SU-DHL-6 (cell line): Measurements from ENCODE around the gene MAP2K3.
A peak's percentile ranks its signal among the peaks of the same experiment; 100 is the strongest.

Experiments
- H2AFZ ChIP-seq: fragments of 200-600 bp; sonication (generic); 2 replicates; pipeline ENCODE4 v1.6.1; 2014; ENCODE audit warnings: low read depth, mild to moderate bottlenecking, moderate library complexity, mixed read lengths, antibody characterized with exemption, low read length; ENCODE audit not compliant: severe bottlenecking
- H3F3A ChIP-seq: fragments of 200-600 bp; shearing (Covaris generic); 2 replicates; pipeline ENCODE4 v1.6.0; 2016; ENCODE audit warnings: antibody characterized with exemption, mild to moderate bottlenecking; ENCODE audit not compliant: insufficient read depth
- H3K27ac ChIP-seq: fragments of 200-600 bp; sonication (generic); 2 replicates; pipeline ENCODE4 v1.5.1; 2016; ENCODE audit warnings: low read depth, mild to moderate bottlenecking, low read length, moderate library complexity, mixed read lengths
- H3K27me3 ChIP-seq: fragments of 200-600 bp; sonication (generic), shearing (Covaris generic); 2 replicates; pipeline ENCODE4 v1.6.0; 2014; ENCODE audit warnings: mild to moderate bottlenecking, low read length
- H3K36me3 ChIP-seq: fragments of 200-600 bp; sonication (generic); 2 replicates; pipeline ENCODE4 v1.6.1; 2014; ENCODE audit warnings: mild to moderate bottlenecking, low read length, mixed read lengths
- H3K4me2 ChIP-seq: fragments of 300-600, 200-600 bp; shearing (Covaris generic), sonication (generic); 2 replicates; pipeline ENCODE4 v1.6.0; 2014; ENCODE audit warnings: low read length, low read depth, mild to moderate bottlenecking; ENCODE audit not compliant: poor library complexity, severe bottlenecking
- H3K4me3 ChIP-seq: fragments of 200-600 bp; sonication (generic); 2 replicates; pipeline ENCODE4 v1.5.1; 2014; ENCODE audit warnings: antibody characterized with exemption, low read length, mild to moderate bottlenecking, mixed read lengths; ENCODE audit not compliant: insufficient read depth, poor library complexity, severe bottlenecking
- H3K79me2 ChIP-seq: fragments of 200-600 bp; sonication (generic); 2 replicates; pipeline ENCODE4 v1.6.1; 2014; ENCODE audit warnings: mild to moderate bottlenecking, low read length, moderate library complexity; ENCODE audit not compliant: insufficient read depth
- H3K9ac ChIP-seq: fragments of 200-600 bp; sonication (generic); 2 replicates; pipeline ENCODE4 v1.7.0; 2014; ENCODE audit warnings: mild to moderate bottlenecking, low read length
- H3K9me2 ChIP-seq: fragments of 200-600 bp; sonication (generic); replicated peaks from 2 replicates; pipeline ENCODE4 v1.6.1; 2014; ENCODE audit warnings: low read length; ENCODE audit not compliant: insufficient read depth
- H3K9me3 ChIP-seq: fragments of 200-600 bp; sonication (generic); 2 replicates; pipeline ENCODE4 v1.6.1; 2014; ENCODE audit warnings: low read length, mixed read lengths; ENCODE audit not compliant: insufficient read depth
- H4K20me1 ChIP-seq: fragments of 200-600 bp; sonication (generic); 2 replicates; pipeline ENCODE4 v1.6.1; 2014; ENCODE audit warnings: low read depth, mild to moderate bottlenecking, antibody characterized with exemption, low read length, moderate library complexity, mixed read lengths
- EZH2phosphoT487 ChIP-seq: fragments of 200-600 bp; sonication (generic), shearing (Covaris generic); conservative IDR thresholded peaks from 2 replicates; pipeline ENCODE4 v1.6.1; 2018; ENCODE audit warnings: mild to moderate bottlenecking, antibody characterized with exemption, low read length, moderate library complexity, mixed read lengths
- TF ChIP-seq, protein P1 (sequence below): fragments of 200-600 bp; sonication (generic); IDR thresholded peaks from one replicate; pipeline ENCODE4 v1.5.1; 2017; ENCODE audit warnings: antibody characterized with exemption, mild to moderate bottlenecking, low read length, moderate library complexity; ENCODE audit not compliant: insufficient read depth, poor library complexity, severe bottlenecking

The MAP2K3 gene

DNA sequence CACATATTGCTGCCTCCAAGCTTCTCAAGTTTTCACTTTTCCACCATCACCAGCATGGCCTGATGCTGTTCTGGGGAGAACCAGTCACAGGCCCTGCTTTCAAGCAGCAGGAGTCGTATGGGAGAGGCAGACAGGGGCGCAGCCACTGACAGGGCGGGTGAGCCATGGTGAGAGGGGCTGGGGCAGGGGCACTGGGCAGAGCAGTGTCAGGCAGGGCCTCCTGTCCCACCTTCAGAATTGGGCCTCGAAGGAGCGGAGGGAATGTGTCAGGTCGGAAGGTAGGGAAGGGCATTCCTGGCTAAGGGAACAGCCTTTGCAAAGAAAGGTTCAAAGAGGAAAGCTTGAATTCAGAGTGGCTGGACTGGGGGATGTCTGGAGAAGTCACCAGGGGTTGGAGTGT, 4.9 kb upstream of the MAP2K3 start:
- Histone ChIP-seq H4K20me1 (no peaks in the 10 kb centered on the region), H3K9me3 (no peaks in the 10 kb centered on the region), H3K27ac (no peak overlapping the region), H3F3A (no peaks in the 10 kb centered on the region), H3K27me3 (no peaks in the 10 kb centered on the region), H3K9ac (no peak overlapping the region), H3K9me2 (no peaks in the 10 kb centered on the region), H3K4me3 (no peak overlapping the region), H3K79me2 (peaks cover under 1% of the 10 kb centered on the region; the same call in 1 of the 2 replicates), H2AFZ (peak overlapping the region; percentile 35), H3K36me3 (no peaks in the 10 kb centered on the region), H3K4me2 (no peak overlapping the region)
- no peak for TF ChIP-seq EZH2phosphoT487
- TF ChIP-seq, protein P1, sequence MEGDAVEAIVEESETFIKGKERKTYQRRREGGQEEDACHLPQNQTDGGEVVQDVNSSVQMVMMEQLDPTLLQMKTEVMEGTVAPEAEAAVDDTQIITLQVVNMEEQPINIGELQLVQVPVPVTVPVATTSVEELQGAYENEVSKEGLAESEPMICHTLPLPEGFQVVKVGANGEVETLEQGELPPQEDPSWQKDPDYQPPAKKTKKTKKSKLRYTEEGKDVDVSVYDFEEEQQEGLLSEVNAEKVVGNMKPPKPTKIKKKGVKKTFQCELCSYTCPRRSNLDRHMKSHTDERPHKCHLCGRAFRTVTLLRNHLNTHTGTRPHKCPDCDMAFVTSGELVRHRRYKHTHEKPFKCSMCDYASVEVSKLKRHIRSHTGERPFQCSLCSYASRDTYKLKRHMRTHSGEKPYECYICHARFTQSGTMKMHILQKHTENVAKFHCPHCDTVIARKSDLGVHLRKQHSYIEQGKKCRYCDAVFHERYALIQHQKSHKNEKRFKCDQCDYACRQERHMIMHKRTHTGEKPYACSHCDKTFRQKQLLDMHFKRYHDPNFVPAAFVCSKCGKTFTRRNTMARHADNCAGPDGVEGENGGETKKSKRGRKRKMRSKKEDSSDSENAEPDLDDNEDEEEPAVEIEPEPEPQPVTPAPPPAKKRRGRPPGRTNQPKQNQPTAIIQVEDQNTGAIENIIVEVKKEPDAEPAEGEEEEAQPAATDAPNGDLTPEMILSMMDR: no peak

DNA sequence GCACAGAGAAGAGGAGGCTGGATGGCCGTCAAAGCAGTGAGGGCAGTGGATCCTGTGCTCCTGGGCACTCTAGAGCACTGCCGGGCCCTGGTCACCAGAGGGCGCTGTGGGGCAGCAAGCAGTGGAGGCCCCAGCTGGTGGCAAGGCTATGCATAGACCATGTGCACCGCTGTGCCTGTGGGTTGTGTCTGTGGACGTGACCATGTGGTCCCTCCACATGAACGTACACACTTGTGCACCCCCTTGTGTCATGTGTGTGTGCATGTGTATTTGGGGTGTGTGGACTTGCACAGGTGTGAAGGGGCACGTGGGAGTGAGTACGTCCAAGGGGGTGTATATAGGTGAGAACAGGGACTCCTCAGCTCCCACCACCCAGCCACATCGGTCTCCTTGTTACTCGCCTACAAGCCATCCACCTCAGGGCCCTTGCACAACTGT, 4.4 kb upstream of the MAP2K3 start:
- Histone ChIP-seq H3K36me3 (no peaks in the 10 kb centered on the region), H3K9me2 (no peaks in the 10 kb centered on the region), H3K4me2 (no peak overlapping the region), H4K20me1 (no peaks in the 10 kb centered on the region), H3K79me2 (peaks cover 6% of the 10 kb centered on the region), H3K27ac (no peak overlapping the region), H3F3A (no peaks in the 10 kb centered on the region), H3K9me3 (no peaks in the 10 kb centered on the region), H3K27me3 (no peaks in the 10 kb centered on the region), H3K9ac (no peak overlapping the region), H3K4me3 (no peak overlapping the region), H2AFZ (peak overlapping the region; percentile 35)
- TF ChIP-seq, protein P1: peak; percentile 77
- no peak for TF ChIP-seq EZH2phosphoT487

DNA sequence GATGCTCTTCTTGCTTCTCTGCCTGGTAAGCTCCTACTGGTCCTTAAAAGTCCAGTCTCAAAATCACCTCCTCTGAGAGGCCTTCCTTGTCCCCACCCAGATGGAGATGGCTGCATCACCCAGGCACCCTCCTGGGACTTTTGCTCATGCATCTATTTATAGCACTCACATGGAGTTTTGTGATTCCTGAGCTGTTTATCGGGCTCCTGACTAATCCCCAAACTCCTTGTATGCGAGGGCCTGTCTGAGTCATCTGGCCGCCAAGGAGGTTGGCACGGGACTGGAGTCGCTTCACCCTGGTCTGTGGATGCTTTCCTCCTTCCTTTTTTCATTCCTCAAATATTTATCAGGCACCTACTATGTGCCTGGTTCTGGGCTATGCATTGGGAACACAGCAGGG, 2.3 kb upstream of the MAP2K3 start:
- H3K4me3 ChIP-seq: no peak overlapping the region
- no peaks in the 10 kb centered on the region for H3K9me3 ChIP-seq
- no peaks in the 10 kb centered on the region for H3K36me3 ChIP-seq
- peaks cover 27% of the 10 kb centered on the region for H3K79me2 ChIP-seq
- no peaks in the 10 kb centered on the region for H3K27me3 ChIP-seq
- no peak overlapping the region for H3K4me2 ChIP-seq
- no peaks in the 10 kb centered on the region for H4K20me1 ChIP-seq
- no peak overlapping the region for H3K9ac ChIP-seq
- no peak overlapping the region for H2AFZ ChIP-seq
- H3K27ac ChIP-seq: no peak overlapping the region
- TF ChIP-seq, protein P1: no peak
- no peak for TF ChIP-seq EZH2phosphoT487
- peaks cover 10% of the 10 kb centered on the region for H3F3A ChIP-seq
- no peaks in the 10 kb centered on the region for H3K9me2 ChIP-seq

DNA sequence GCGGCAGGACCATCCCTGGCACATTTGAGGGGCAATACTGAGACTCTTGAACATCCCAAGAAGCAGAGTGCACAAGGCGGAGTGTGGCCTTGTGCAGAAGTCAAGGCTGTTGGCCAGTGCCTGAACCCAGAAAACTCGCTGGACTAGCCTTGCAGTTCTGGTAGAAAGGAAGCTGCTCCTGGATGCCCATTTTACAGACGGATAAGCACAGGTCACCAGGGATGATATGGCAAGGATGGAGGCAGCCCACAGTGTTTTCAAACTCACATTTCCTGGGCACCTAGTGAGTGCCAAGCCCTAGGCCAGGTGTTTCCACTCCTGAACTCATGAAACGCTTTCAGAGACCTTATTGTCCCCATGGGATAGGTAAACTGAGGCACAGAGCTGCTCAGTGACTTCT, 1.7 kb upstream of the MAP2K3 start:
- peaks cover 31% of the 10 kb centered on the region for H3K79me2 ChIP-seq
- no peaks in the 10 kb centered on the region for H3K9me2 ChIP-seq
- H3K4me2 ChIP-seq: no peak overlapping the region
- H3K9me3 ChIP-seq: no peaks in the 10 kb centered on the region
- no peak overlapping the region for H3K4me3 ChIP-seq
- H3K27ac ChIP-seq: no peak overlapping the region
- no peak for TF ChIP-seq EZH2phosphoT487
- TF ChIP-seq, protein P1: no peak
- H4K20me1 ChIP-seq: no peaks in the 10 kb centered on the region
- no peaks in the 10 kb centered on the region for H3K27me3 ChIP-seq
- no peaks in the 10 kb centered on the region for H3K36me3 ChIP-seq
- peaks cover 15% of the 10 kb centered on the region for H3F3A ChIP-seq
- no peak overlapping the region for H2AFZ ChIP-seq
- no peak overlapping the region for H3K9ac ChIP-seq
